IMR-90 (cell line): ENCODE results near the gene LTBP1. TPM values are rescaled to one million over a fixed set of nuclear protein-coding genes. Genes with fewer than 3 reads are reported as not detected.

Source experiments
- ATAC-seq: fragments of 200-7000 bp; cut with Tn5 transposase; 2 replicates; pipeline ENCODE4 v1.9.1; 2020; ENCODE audit warnings: low read depth, mild to moderate bottlenecking, moderate library complexity
- BruUV-seq: library from RNA; stranded (reverse); fragments of 400-500 nt; replicated peaks from 2 replicates; lab custom pipeline; 2021; lab: Mats Ljungman, UMichigan
- CTCF ChIA-PET: fragments of 300-600 bp; formaldehyde crosslinking; extraction: SDS; loops from one replicate; lab custom pipeline; 2021; ENCODE audit warnings: antibody characterized with exemption; lab: Yijun Ruan, JAX
- POLR2A ChIA-PET: fragments of 300-600 bp; sonication (Branson Sonifier 250); formaldehyde crosslinking; loops from one replicate; lab custom pipeline; 2022; ENCODE audit warnings: antibody characterized with exemption; ENCODE audit not compliant: unreplicated experiment; lab: Charles Lee
- DNase-seq: peaks from one replicate; pipeline ENCODE4 v3.0.0; 2013
- H2AFZ ChIP-seq: replicated peaks from 2 replicates; pipeline ENCODE3; 2013; ENCODE audit warnings: low read length, mild to moderate bottlenecking; ENCODE audit not compliant: poor library complexity
- H2AK5ac ChIP-seq: 2 replicates; pipeline ENCODE4 v1.6.1; 2013; ENCODE audit warnings: low read depth, low read length, inconsistent platforms
- H2AK9ac ChIP-seq: replicated peaks from 2 replicates; pipeline ENCODE3; 2013; ENCODE audit warnings: mild to moderate bottlenecking, low read depth, low read length, moderate library complexity; ENCODE audit not compliant: poor library complexity
- H2BK120ac ChIP-seq: 2 replicates; pipeline ENCODE4 v1.6.1; 2013; ENCODE audit warnings: low read depth, low read length, inconsistent platforms
- H2BK15ac ChIP-seq: 3 replicates; pipeline ENCODE4 v1.6.1; 2013; ENCODE audit warnings: low read depth, low read length, inconsistent platforms
- H2BK20ac ChIP-seq: 2 replicates; pipeline ENCODE4 v1.6.1; 2013; ENCODE audit warnings: low read depth, mild to moderate bottlenecking, inconsistent platforms, low read length, moderate library complexity
- H2BK5ac ChIP-seq: 2 replicates; pipeline ENCODE4 v1.6.1; 2013; ENCODE audit warnings: mild to moderate bottlenecking, low read depth, low read length, inconsistent platforms; ENCODE audit not compliant: poor library complexity, severe bottlenecking
- H3K14ac ChIP-seq: replicated peaks from 2 replicates; pipeline ENCODE4 v1.6.1; 2013; ENCODE audit warnings: low read depth, low read length, inconsistent platforms
- H3K18ac ChIP-seq: 2 replicates; pipeline ENCODE4 v1.6.1; 2013; ENCODE audit warnings: low read depth, low read length, control low read depth
- H3K23ac ChIP-seq: 2 replicates; pipeline ENCODE4 v1.6.1; 2013; ENCODE audit warnings: low read depth, low read length, inconsistent platforms
- H3K27ac ChIP-seq: 2 replicates; pipeline ENCODE4 v1.5.1; 2013; ENCODE audit warnings: mild to moderate bottlenecking, control low read depth, low read length; ENCODE audit not compliant: insufficient read depth
- H3K27me3 ChIP-seq: 2 replicates; pipeline ENCODE4 v1.6.1; 2013; ENCODE audit warnings: low read length; ENCODE audit not compliant: control insufficient read depth, insufficient read depth
- H3K36me3 ChIP-seq: 2 replicates; pipeline ENCODE4 v1.6.1; 2013; ENCODE audit warnings: low read length, mixed read lengths; ENCODE audit not compliant: control insufficient read depth, insufficient read depth
- H3K4ac ChIP-seq: 2 replicates; pipeline ENCODE4 v1.6.1; 2013; ENCODE audit warnings: low read depth, low read length, inconsistent platforms
- H3K4me1 ChIP-seq: 2 replicates; pipeline ENCODE4 v1.6.1; 2013; ENCODE audit warnings: low read length, mixed read lengths; ENCODE audit not compliant: control insufficient read depth, insufficient read depth
- H3K4me2 ChIP-seq: 2 replicates; pipeline ENCODE4 v1.6.1; 2013; ENCODE audit warnings: low read depth, mild to moderate bottlenecking, control low read depth, low read length, moderate library complexity
- H3K4me3 ChIP-seq: 2 replicates; pipeline ENCODE4 v1.5.1; 2013; ENCODE audit warnings: low read depth, mild to moderate bottlenecking, control low read depth, low read length, moderate library complexity; ENCODE audit not compliant: insufficient read depth
- H3K56ac ChIP-seq: 2 replicates; pipeline ENCODE4 v1.6.1; 2013; ENCODE audit warnings: low read length, inconsistent platforms; ENCODE audit not compliant: insufficient read depth; ENCODE audit errors: extremely low read depth
- H3K79me1 ChIP-seq, 2 experiments: 2 replicates each; pipeline ENCODE4 v1.6.1; 2013; ENCODE audit warnings: low read length in 2 of 2, inconsistent platforms in 1 of 2, low read depth in 1 of 2
- H3K9ac ChIP-seq: 2 replicates; pipeline ENCODE4 v1.6.1; 2013; ENCODE audit warnings: low read depth, low read length, control low read depth
- H3K9me1 ChIP-seq: 2 replicates; pipeline ENCODE4 v1.6.1; 2013; ENCODE audit warnings: low read length, inconsistent platforms; ENCODE audit not compliant: insufficient read depth
- H3K9me3 ChIP-seq: 2 replicates; pipeline ENCODE4 v1.6.1; 2013; ENCODE audit warnings: low read length; ENCODE audit not compliant: control insufficient read depth, insufficient read depth
- H4K20me1 ChIP-seq: 2 replicates; pipeline ENCODE4 v1.6.1; 2013; ENCODE audit warnings: low read length, inconsistent platforms; ENCODE audit not compliant: insufficient read depth
- H4K5ac ChIP-seq: 2 replicates; pipeline ENCODE4 v1.6.1; 2013; ENCODE audit warnings: mild to moderate bottlenecking, low read depth, low read length, control low read depth
- H4K8ac ChIP-seq, 2 experiments: 2 replicates each; pipeline ENCODE4 v1.6.1; 2013; ENCODE audit warnings: low read depth in 2 of 2, low read length in 2 of 2, control low read depth in 1 of 2, inconsistent platforms in 1 of 2
- H4K91ac ChIP-seq: 2 replicates; pipeline ENCODE4 v1.6.1; 2013; ENCODE audit warnings: low read depth, low read length, inconsistent platforms; ENCODE audit not compliant: insufficient read depth
- BHLHE40 ChIP-seq: fragments of 150-350 bp; IDR thresholded peaks from 2 replicates; pipeline ENCODE4 v1.6.1; 2016; ENCODE audit warnings: mild to moderate bottlenecking, low read depth, low read length
- MXI1 ChIP-seq: IDR thresholded peaks from 2 replicates; pipeline ENCODE4 v1.6.1; 2012; ENCODE audit warnings: low read depth, mild to moderate bottlenecking, low read length, moderate library complexity, borderline replicate concordance
- SMC3 ChIP-seq: fragments of 150-350 bp; IDR thresholded peaks from 2 replicates; pipeline ENCODE4 v1.6.1; 2016; ENCODE audit warnings: low read depth, mild to moderate bottlenecking, antibody characterized with exemption, low read length, moderate library complexity
- WGBS, 2 experiments: methylation state at CpG; one replicate each; pipeline versions ENCODE4 v1.1.5 to v1.1.7; 2013; ENCODE audit warnings: missing lambda C conversion rate in 2 of 2; ENCODE audit not compliant: insufficient read length in 1 of 2; ENCODE audit errors: extremely low coverage in 2 of 2; 5-methylcytosine and 5-hydroxymethylcytosine counted together
- dilution Hi-C: fragments of 300-500 bp; cut with HindIII; formaldehyde crosslinking; loops from one replicate; pipeline ENCODE4 v1.14.3; 2018; ENCODE audit warnings: low sequenced_read_pairs; ENCODE audit not compliant: unreplicated experiment
- in situ Hi-C: fragments of 300-500 bp; cut with MboI; formaldehyde crosslinking; loops from 3 replicates; pipeline ENCODE4 v1.14.3; 2019; ENCODE audit warnings: low sequenced_read_pairs, inconsistent platforms, mixed read lengths
- intact Hi-C: fragments of 100-400 bp; cut with micrococcal nuclease; formaldehyde crosslinking; loops from 2 replicates; pipeline ENCODE4 v1.10.0; 2022
- polyA plus RNA-seq, 3 experiments: library from polyadenylated mRNA; depleted of rRNA; stranded (reverse); fragments of >200 nt; gene quantifications; 2 replicates each; pipeline ENCODE4 v1.2.3, GENCODE V29; 2012; ENCODE audit warnings: low replicate concordance in 1 of 3
- total RNA-seq: library from RNA; depleted of rRNA; stranded (reverse); fragments of >200 nt; gene quantifications from 2 replicates; pipeline ENCODE4 v1.2.3, GENCODE V29; 2012

The LTBP1 gene
- total and polyA plus RNA-seq, 2 of the 4 experiments (the other 2 are of a cell fraction): 235 to 326 TPM

GRCh38 chr2:33000986-33001385, 54.2 kb downstream of the LTBP1 start:
- Histone ChIP-seq H3K79me1 (peaks cover 49 to 77% of the 10 kb centered on the region in 2 experiments), H4K91ac (peak overlapping the region; percentile 89), H3K9me3 (no peaks in the 10 kb centered on the region), H3K4me2 (peak overlapping the region; percentile 66; the same call in 1 of the 2 replicates), H3K27ac (peak overlapping the region; percentile 72), H3K9ac (no peak overlapping the region), H3K56ac (peak overlapping the region; percentile 68), H3K23ac (peak overlapping the region; percentile 80), H3K4me3 (no peak overlapping the region), H4K20me1 (peaks cover 7% of the 10 kb centered on the region; the same call in 1 of the 2 replicates), H2BK20ac (peak overlapping the region; percentile 92), H3K14ac (peak overlapping the region; percentile 78), H3K36me3 (0 out of 2 replicates have a peak, but pooled peaks cover 2% of the 10 kb centered on the region), H3K27me3 (no peaks in the 10 kb centered on the region), H2BK120ac (peak overlapping the region; percentile 90), H4K5ac (peak overlapping the region; percentile 80; the same call in 1 of the 2 replicates), H4K8ac (peak overlapping the region; percentile 12 to 67; a peak in 3 of 4 replicates), H2AFZ (no peak overlapping the region), H2AK5ac (peak overlapping the region; percentile 90), H3K4me1 (peaks cover 25% of the 10 kb centered on the region), H3K4ac (peak overlapping the region; percentile 89), H2BK5ac (peak overlapping the region; percentile 80), H3K9me1 (peaks cover 38% of the 10 kb centered on the region), H2BK15ac (peak overlapping the region; percentile 95; the same call in 2 of the 3 replicates), H2AK9ac (peak overlapping the region; percentile 6), H3K18ac (peak overlapping the region; percentile 67; the same call in 1 of the 2 replicates)
- no peak for TF ChIP-seq MXI1
- peak; percentile 76; the same call in 1 of the 2 replicates for TF ChIP-seq BHLHE40
- 0 out of 2 replicates have a peak, but pooled peaks have one; percentile 9 for TF ChIP-seq SMC3
- dilution Hi-C loops: no loop called here
- ChIA-PET CTCF (interaction anchor here (1.0 kb wide), 1 partner anchor 10 kb away, joined by 3 read pairs; no protein-coding TSS in a partner anchor), POLR2A (no interaction called here)
- no TSS peak for BruUV-seq
- ATAC-seq: peak; percentile 90
- DNase-seq: peak; percentile 80
- intact Hi-C loops: no loop called here
- in situ Hi-C loops: no loop called here
- no CpG with 5 or more reads among the region's 3 CpGs for WGBS, 2 experiments
